Fibroblast of lung (primary cell): ENCODE measurements around the gene TEDC2. TPM values are rescaled to one million over a fixed set of nuclear protein-coding genes. Genes with fewer than 3 reads are reported as not detected.

Source experiments
- DNase-seq, 2 donors: peaks; one replicate each; pipeline versions ENCODE4 v3.0.0 to v3.0.0-alpha.2; 2010; ENCODE audit warnings: low read depth in 2 of 2
- H2AFZ ChIP-seq: 2 replicates; pipeline ENCODE4 v1.5.1; 2012; ENCODE audit warnings: low read length, control low read depth, inconsistent platforms
- H3K27ac ChIP-seq: 2 replicates; pipeline ENCODE4 v1.5.1; 2011; ENCODE audit warnings: low read length, control low read depth; ENCODE audit not compliant: insufficient read depth
- H3K27me3 ChIP-seq: 2 replicates; pipeline ENCODE4 v1.5.1; 2011; ENCODE audit warnings: mild to moderate bottlenecking, low read length; ENCODE audit not compliant: control insufficient read depth, insufficient read depth
- H3K36me3 ChIP-seq: 2 replicates; pipeline ENCODE4 v1.5.1; 2011; ENCODE audit warnings: low read length; ENCODE audit not compliant: control insufficient read depth, insufficient read depth
- H3K4me1 ChIP-seq: 2 replicates; pipeline ENCODE4 v1.5.1; 2011; ENCODE audit warnings: low read length; ENCODE audit not compliant: control insufficient read depth, insufficient read depth; ENCODE audit errors: extremely low read depth
- H3K4me2 ChIP-seq: 2 replicates; pipeline ENCODE4 v1.5.1; 2011; ENCODE audit warnings: low read length, control low read depth; ENCODE audit not compliant: insufficient read depth; ENCODE audit errors: extremely low read depth
- H3K4me3 ChIP-seq, 4 experiments: fragments of 200-600 bp in 1 of 4; sonication (generic) in 1 of 4; replicated peaks in 1 of 4; 2 replicates each; pipeline ENCODE4 v1.5.1; 2011 to 2016; ENCODE audit warnings: low read length in 4 of 4, low read depth in 3 of 4, mild to moderate bottlenecking in 3 of 4, control low read depth in 2 of 4, inconsistent platforms in 1 of 4, mixed read lengths in 1 of 4; ENCODE audit not compliant: insufficient read depth in 1 of 4; ENCODE audit errors: control extremely low read depth in 1 of 4
- H3K79me2 ChIP-seq: 2 replicates; pipeline ENCODE4 v1.5.1; 2012; ENCODE audit warnings: mild to moderate bottlenecking, low read length, inconsistent platforms; ENCODE audit not compliant: control insufficient read depth, insufficient read depth
- H3K9ac ChIP-seq: 2 replicates; pipeline ENCODE4 v1.5.1; 2011; ENCODE audit warnings: mild to moderate bottlenecking, low read length, control low read depth; ENCODE audit not compliant: insufficient read depth
- H3K9me3 ChIP-seq: 2 replicates; pipeline ENCODE4 v1.5.1; 2012; ENCODE audit warnings: low read depth, low read length; ENCODE audit not compliant: control insufficient read depth, insufficient read depth
- H4K20me1 ChIP-seq: 2 replicates; pipeline ENCODE4 v1.5.1; 2011; ENCODE audit warnings: low read length; ENCODE audit not compliant: control insufficient read depth, insufficient read depth; ENCODE audit errors: extremely low read depth
- EZH2 ChIP-seq: IDR thresholded peaks from 2 replicates; pipeline ENCODE4 v1.5.1; 2012; ENCODE audit warnings: low read length, control low read depth, mild to moderate bottlenecking; ENCODE audit errors: missing control alignments
- polyA plus RNA-seq, 2 donors: library from polyadenylated mRNA; depleted of rRNA in 1 of 2; stranded (reverse) in 1 of 2; unstranded in 1 of 2; fragments of >200 nt; gene quantifications; 2 replicates each; pipeline ENCODE4 v1.2.1, GENCODE V29; 2011 to 2012; ENCODE audit warnings: missing spikeins in 1 of 2
- total RNA-seq: library from RNA; depleted of rRNA; stranded (reverse); fragments of >200 nt; gene quantifications from 2 replicates; pipeline ENCODE4 v1.2.1, GENCODE V29; 2014
- TF ChIP-seq, protein P1 (sequence below), 2 donors: IDR thresholded peaks in 1 of 2; conservative IDR thresholded peaks in 1 of 2; 1 replicate in 1 of 2; 2 replicates in 1 of 2; pipeline ENCODE4 v1.5.1; 2011 to 2012; ENCODE audit warnings: low read length in 2 of 2, control low read depth in 1 of 2, inconsistent platforms in 1 of 2, low read depth in 1 of 2, mild to moderate bottlenecking in 1 of 2

TEDC2 gene
- total and polyA plus RNA-seq, 2 donors (not counting 1 experiment from before 2014, with no cell fraction given): 1.2 to 1.7 TPM

DNA sequence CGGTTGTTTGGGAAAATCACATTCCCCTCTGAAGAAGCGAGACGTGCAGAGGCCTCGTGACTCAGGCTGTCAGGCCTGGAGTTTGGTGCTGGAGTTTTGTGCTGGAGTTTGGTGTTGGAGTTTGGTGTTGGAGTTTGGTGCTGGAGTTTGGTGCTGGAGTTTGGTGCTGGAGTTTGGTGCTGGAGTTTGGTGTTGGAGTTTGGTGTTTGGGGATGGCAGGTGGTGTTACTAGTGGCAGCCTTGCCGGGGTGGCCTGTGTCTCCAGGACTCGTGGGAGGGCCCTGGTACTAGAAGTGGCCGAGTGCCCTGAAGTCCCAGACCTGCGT is 27.6 kb downstream of the TEDC2 start:
- no peaks in the 10 kb centered on the region for H4K20me1 ChIP-seq
- H3K9ac ChIP-seq: no peak overlapping the region

DNA sequence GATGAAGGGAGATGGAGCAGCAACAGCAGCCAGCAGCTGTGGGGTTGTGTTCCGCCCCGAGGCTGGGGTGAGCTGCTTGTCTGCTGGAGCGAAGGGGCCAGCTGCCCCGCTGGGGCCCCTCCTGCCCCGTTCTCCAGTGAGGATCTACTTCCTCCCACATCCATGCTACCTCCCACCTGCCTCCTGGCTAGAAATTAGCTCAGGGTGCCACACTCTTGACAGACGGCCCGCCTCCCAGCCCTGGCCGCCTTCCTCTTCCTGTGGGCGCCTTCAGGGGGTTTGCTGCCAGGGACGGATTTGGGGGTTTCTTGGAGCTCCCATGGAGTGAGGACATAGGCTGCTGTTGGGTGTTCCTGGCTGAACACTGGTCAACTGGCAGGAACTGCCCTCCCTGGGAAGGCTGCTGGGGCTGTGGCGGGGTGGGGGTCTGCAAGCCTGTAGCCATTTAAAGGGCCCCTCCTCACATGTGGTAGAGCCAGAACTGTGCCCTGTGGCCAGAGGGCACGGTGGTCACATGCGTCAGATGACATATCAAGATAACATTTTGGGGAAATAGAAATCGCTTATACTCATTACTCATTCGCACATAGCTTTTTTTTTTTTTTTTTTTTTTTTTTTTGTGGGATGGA is 28.1 kb downstream of the TEDC2 start:
- no peak overlapping the region for H3K27ac ChIP-seq
- peaks cover 3% of the 10 kb centered on the region for H3K79me2 ChIP-seq
- no peaks in the 10 kb centered on the region for H3K27me3 ChIP-seq
- DNase-seq: no peak
- no peak overlapping the region for H3K4me2 ChIP-seq
- no peaks in the 10 kb centered on the region for H3K36me3 ChIP-seq
- no peaks in the 10 kb centered on the region for H3K9me3 ChIP-seq
- H3K4me1 ChIP-seq: peaks cover 9% of the 10 kb centered on the region
- no peak overlapping the region for H3K4me3 ChIP-seq
- no peaks in the 10 kb centered on the region for H4K20me1 ChIP-seq
- no peak overlapping the region for H2AFZ ChIP-seq
- TF ChIP-seq, protein P1, sequence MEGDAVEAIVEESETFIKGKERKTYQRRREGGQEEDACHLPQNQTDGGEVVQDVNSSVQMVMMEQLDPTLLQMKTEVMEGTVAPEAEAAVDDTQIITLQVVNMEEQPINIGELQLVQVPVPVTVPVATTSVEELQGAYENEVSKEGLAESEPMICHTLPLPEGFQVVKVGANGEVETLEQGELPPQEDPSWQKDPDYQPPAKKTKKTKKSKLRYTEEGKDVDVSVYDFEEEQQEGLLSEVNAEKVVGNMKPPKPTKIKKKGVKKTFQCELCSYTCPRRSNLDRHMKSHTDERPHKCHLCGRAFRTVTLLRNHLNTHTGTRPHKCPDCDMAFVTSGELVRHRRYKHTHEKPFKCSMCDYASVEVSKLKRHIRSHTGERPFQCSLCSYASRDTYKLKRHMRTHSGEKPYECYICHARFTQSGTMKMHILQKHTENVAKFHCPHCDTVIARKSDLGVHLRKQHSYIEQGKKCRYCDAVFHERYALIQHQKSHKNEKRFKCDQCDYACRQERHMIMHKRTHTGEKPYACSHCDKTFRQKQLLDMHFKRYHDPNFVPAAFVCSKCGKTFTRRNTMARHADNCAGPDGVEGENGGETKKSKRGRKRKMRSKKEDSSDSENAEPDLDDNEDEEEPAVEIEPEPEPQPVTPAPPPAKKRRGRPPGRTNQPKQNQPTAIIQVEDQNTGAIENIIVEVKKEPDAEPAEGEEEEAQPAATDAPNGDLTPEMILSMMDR (conservative IDR thresholded peaks at IDR 0.05 in 1 of 2, IDR thresholded peaks at IDR 0.05 in 1 of 2; ENCODE audit: low read depth in 1 of 2, low read length in 2 of 2): no peak
- TF ChIP-seq EZH2: no peak
- H3K9ac ChIP-seq: no peak overlapping the region

More for the DNA sequence above, 27.6 kb downstream of the TEDC2 start:
- no peak overlapping the region for H3K27ac ChIP-seq
- H3K36me3 ChIP-seq: no peaks in the 10 kb centered on the region
- H3K9me3 ChIP-seq: no peaks in the 10 kb centered on the region
- TF ChIP-seq, protein P1 (conservative IDR thresholded peaks at IDR 0.05 in 1 of 2, IDR thresholded peaks at IDR 0.05 in 1 of 2; ENCODE audit: low read depth in 1 of 2, low read length in 2 of 2): no peak
- no peak for TF ChIP-seq EZH2
- no peak for DNase-seq
- H3K4me2 ChIP-seq: no peak overlapping the region
- peaks cover 3% of the 10 kb centered on the region for H3K79me2 ChIP-seq
- H2AFZ ChIP-seq: no peak overlapping the region
- no peaks in the 10 kb centered on the region for H3K27me3 ChIP-seq
- H3K4me1 ChIP-seq: peaks cover 12% of the 10 kb centered on the region
- H3K4me3 ChIP-seq: no peak overlapping the region

- Histone ChIP-seq H3K4me2 (no peak overlapping the region), H4K20me1 (no peaks in the 10 kb centered on the region), H3K4me3 (no peak overlapping the region), H3K9me3 (no peaks in the 10 kb centered on the region), H3K9ac (no peak overlapping the region), H2AFZ (no peak overlapping the region), H3K27ac (no peak overlapping the region), H3K36me3 (no peaks in the 10 kb centered on the region), H3K27me3 (no peaks in the 10 kb centered on the region), H3K4me1 (no peaks in the 10 kb centered on the region), H3K79me2 (no peaks in the 10 kb centered on the region)
- TF ChIP-seq, protein P1 (conservative IDR thresholded peaks at IDR 0.05 in 1 of 2, IDR thresholded peaks at IDR 0.05 in 1 of 2; ENCODE audit: low read depth in 1 of 2, low read length in 2 of 2): no peak
- no peak for TF ChIP-seq EZH2
- no peak for DNase-seq
These were observed 29.7 kb downstream of the TEDC2 start for GRCh38 chr16:2489581-2489980.
